Measurements from ENCODE around the gene VEGFB. TPM values are rescaled to one million over a fixed set of nuclear protein-coding genes. Genes with fewer than 3 reads are reported as not detected.

The VEGFB gene
- polyA plus RNA-seq, 3 donors = 0.40 to 5.6 TPM; not detected in 1

- peak overlapping the region in 4 of 7 donors; percentile 57 to 74 (median 71) for H3K27ac Mint-ChIP-seq
- Histone ChIP-seq H3K27me3 (ENCODE audit: control insufficient read depth in 2 of 2, insufficient read depth in 2 of 2, low read length in 2 of 2) (no peaks in the 10 kb centered on the region), H3K9ac (ENCODE audit: insufficient read depth, low read length, poor library complexity, severe bottlenecking) (no peak overlapping the region), H3K4me2 (replicated peaks; ENCODE audit: extremely low read depth, low read length, poor library complexity, severe bottlenecking) (no peak overlapping the region), H3K79me2 (ENCODE audit: insufficient read depth, low read length) (peaks cover 83% of the 10 kb centered on the region), H4K20me1 (ENCODE audit: insufficient read depth, low read length) (peaks cover 91% of the 10 kb centered on the region), H3K4me1 (ENCODE audit: control insufficient read depth in 1 of 2, insufficient read depth in 2 of 2, low read length in 2 of 2) (peaks cover 20 to 29% of the 10 kb centered on the region in 2 donors), H3K9me3 (replicated peaks in 1 of 2; ENCODE audit: control insufficient read depth in 1 of 2, insufficient read depth in 1 of 2, low read length in 2 of 2) (no peaks in the 10 kb centered on the region), H3K27ac (ENCODE audit: low read depth in 1 of 2, low read length in 2 of 2) (peak overlapping the region in 1 of 2 donors; percentile 26), H3K36me3 (replicated peaks in 1 of 2; ENCODE audit: control insufficient read depth in 1 of 2, insufficient read depth in 2 of 2, low read length in 2 of 2) (peaks cover 69 to 74% of the 10 kb centered on the region in 2 donors), H2AFZ (ENCODE audit: insufficient read depth, low read depth, low read length, poor library complexity, severe bottlenecking) (no peak overlapping the region), H3K4me3 (replicated peaks in 1 of 3; ENCODE audit: low read depth in 2 of 3, low read length in 3 of 3) (no peak overlapping the region)
- peaks cover 0 to under 1% (median 0%) of the 10 kb centered on the region in 7 donors for H3K9me3 Mint-ChIP-seq
- intact Hi-C loops (cut with micrococcal nuclease) = no loop called here
- peaks cover 0 to 2% (median 0%) of the 10 kb centered on the region in 3 donors for H3K27me3 Mint-ChIP-seq (ENCODE audit: low read depth in 3 of 3)
- no peak overlapping the region for H3K4me3 Mint-ChIP-seq
- peaks cover 65 to 74% of the 10 kb centered on the region in 2 donors for H3K36me3 Mint-ChIP-seq
- TF ChIP-seq, protein P1, sequence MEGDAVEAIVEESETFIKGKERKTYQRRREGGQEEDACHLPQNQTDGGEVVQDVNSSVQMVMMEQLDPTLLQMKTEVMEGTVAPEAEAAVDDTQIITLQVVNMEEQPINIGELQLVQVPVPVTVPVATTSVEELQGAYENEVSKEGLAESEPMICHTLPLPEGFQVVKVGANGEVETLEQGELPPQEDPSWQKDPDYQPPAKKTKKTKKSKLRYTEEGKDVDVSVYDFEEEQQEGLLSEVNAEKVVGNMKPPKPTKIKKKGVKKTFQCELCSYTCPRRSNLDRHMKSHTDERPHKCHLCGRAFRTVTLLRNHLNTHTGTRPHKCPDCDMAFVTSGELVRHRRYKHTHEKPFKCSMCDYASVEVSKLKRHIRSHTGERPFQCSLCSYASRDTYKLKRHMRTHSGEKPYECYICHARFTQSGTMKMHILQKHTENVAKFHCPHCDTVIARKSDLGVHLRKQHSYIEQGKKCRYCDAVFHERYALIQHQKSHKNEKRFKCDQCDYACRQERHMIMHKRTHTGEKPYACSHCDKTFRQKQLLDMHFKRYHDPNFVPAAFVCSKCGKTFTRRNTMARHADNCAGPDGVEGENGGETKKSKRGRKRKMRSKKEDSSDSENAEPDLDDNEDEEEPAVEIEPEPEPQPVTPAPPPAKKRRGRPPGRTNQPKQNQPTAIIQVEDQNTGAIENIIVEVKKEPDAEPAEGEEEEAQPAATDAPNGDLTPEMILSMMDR (IDR thresholded peaks at IDR 0.05) = no peak
- 93% methylated on average over 21 of the region's 30 CpGs for WGBS (ENCODE audit: insufficient coverage)
- H3K4me1 Mint-ChIP-seq = peaks cover 28% of the 10 kb centered on the region
- DNase-seq = peak in 1 of 3 donors; percentile 3
Measured at GRCh38 chr11:64211181-64211872, 23.1 kb upstream of the VEGFB start.

- peaks cover 6% of the 10 kb centered on the region for H3K4me1 Mint-ChIP-seq
- Histone ChIP-seq H3K36me3 (replicated peaks in 1 of 2; ENCODE audit: control insufficient read depth in 1 of 2, insufficient read depth in 2 of 2, low read length in 2 of 2) (peaks cover 80 to 90% of the 10 kb centered on the region in 2 donors), H3K9ac (ENCODE audit: insufficient read depth, low read length, poor library complexity, severe bottlenecking) (no peak overlapping the region), H3K27me3 (ENCODE audit: control insufficient read depth in 2 of 2, insufficient read depth in 2 of 2, low read length in 2 of 2) (no peaks in the 10 kb centered on the region), H3K27ac (ENCODE audit: low read depth in 1 of 2, low read length in 2 of 2) (no peak overlapping the region), H3K4me2 (replicated peaks; ENCODE audit: extremely low read depth, low read length, poor library complexity, severe bottlenecking) (no peak overlapping the region), H3K79me2 (ENCODE audit: insufficient read depth, low read length) (peaks cover 52% of the 10 kb centered on the region), H2AFZ (ENCODE audit: insufficient read depth, low read depth, low read length, poor library complexity, severe bottlenecking) (no peak overlapping the region), H3K4me3 (replicated peaks in 1 of 3; ENCODE audit: low read depth in 2 of 3, low read length in 3 of 3) (no peak overlapping the region), H3K4me1 (ENCODE audit: control insufficient read depth in 1 of 2, insufficient read depth in 2 of 2, low read length in 2 of 2) (no peaks in the 10 kb centered on the region), H4K20me1 (ENCODE audit: insufficient read depth, low read length) (peaks cover 93% of the 10 kb centered on the region), H3K9me3 (replicated peaks in 1 of 2; ENCODE audit: control insufficient read depth in 1 of 2, insufficient read depth in 1 of 2, low read length in 2 of 2) (no peaks in the 10 kb centered on the region)
- peaks cover 78 to 94% of the 10 kb centered on the region in 2 donors for H3K36me3 Mint-ChIP-seq
- TF ChIP-seq, protein P1 (IDR thresholded peaks at IDR 0.05) = no peak
- 81% methylated on average over 4 of the region's 6 CpGs for WGBS (ENCODE audit: insufficient coverage)
- intact Hi-C loops (cut with micrococcal nuclease) = no loop called here
- H3K9me3 Mint-ChIP-seq = peaks cover 0 to 2% (median 0%) of the 10 kb centered on the region in 7 donors
- peaks cover 0 to 2% (median 0%) of the 10 kb centered on the region in 3 donors for H3K27me3 Mint-ChIP-seq (ENCODE audit: low read depth in 3 of 3)
- no peak for DNase-seq
- no peak overlapping the region for H3K4me3 Mint-ChIP-seq
- H3K27ac Mint-ChIP-seq = peak overlapping the region in 1 of 7 donors; percentile 32
Measured at GRCh38 chr11:64216879-64217278, 17.5 kb upstream of the VEGFB start.

Data from CD14-positive monocyte (primary cell).